ENCODE data around the gene FBLN1.
"Not testable (repeated sequence)": the region's sequence is repeated elsewhere in the genome, so short reads cannot be mapped to it uniquely, and the experiment has no call there.

FBLN1 gene

GRCh38 chr22:45476814-45477213, 25.9 kb upstream of the FBLN1 start:
- in situ Hi-C loops (cut with MboI; ENCODE audit: low sequenced_read_pairs) = no loop called here

GRCh38 chr22:45477366-45478107, 25.1 kb upstream of the FBLN1 start:
- in situ Hi-C loops (cut with MboI; ENCODE audit: low sequenced_read_pairs) = no loop called here

GRCh38 chr22:45478108-45478771, 24.4 kb upstream of the FBLN1 start:
- in situ Hi-C loops (cut with MboI; ENCODE audit: low sequenced_read_pairs) = no loop called here

- in situ Hi-C loops (cut with MboI; ENCODE audit: low sequenced_read_pairs) = no loop called here
Observed at GRCh38 chr22:45480717-45481116, 22.0 kb upstream of the FBLN1 start.

- in situ Hi-C loops (cut with MboI; ENCODE audit: low sequenced_read_pairs) = no loop called here
Observed at GRCh38 chr22:45481661-45482060, 21.0 kb upstream of the FBLN1 start.

- in situ Hi-C loops (cut with MboI; ENCODE audit: low sequenced_read_pairs) = no loop called here
Observed at GRCh38 chr22:45482169-45482568, 20.5 kb upstream of the FBLN1 start.

GRCh38 chr22:45483319-45483718, 19.4 kb upstream of the FBLN1 start:
- in situ Hi-C loops (cut with MboI; ENCODE audit: low sequenced_read_pairs) = no loop called here

- in situ Hi-C loops (cut with MboI; ENCODE audit: low sequenced_read_pairs) = no loop called here
Observed at GRCh38 chr22:45483918-45484499, 18.7 kb upstream of the FBLN1 start.

GRCh38 chr22:45484742-45485141, 17.9 kb upstream of the FBLN1 start:
- in situ Hi-C loops (cut with MboI; ENCODE audit: low sequenced_read_pairs) = no loop called here

GRCh38 chr22:45485261-45485660, 17.4 kb upstream of the FBLN1 start:
- in situ Hi-C loops (cut with MboI; ENCODE audit: low sequenced_read_pairs) = no loop called here

- in situ Hi-C loops (cut with MboI; ENCODE audit: low sequenced_read_pairs) = no loop called here
Observed at GRCh38 chr22:45488764-45489370, 13.8 kb upstream of the FBLN1 start.

- in situ Hi-C loops (cut with MboI; ENCODE audit: low sequenced_read_pairs) = no loop called here
Observed at GRCh38 chr22:45490836-45491235, 11.8 kb upstream of the FBLN1 start.

- in situ Hi-C loops (cut with MboI; ENCODE audit: low sequenced_read_pairs) = no loop called here
Observed at GRCh38 chr22:45491841-45492240, 10.8 kb upstream of the FBLN1 start.

GRCh38 chr22:45493286-45493771, 9.4 kb upstream of the FBLN1 start:
- in situ Hi-C loops (cut with MboI; ENCODE audit: low sequenced_read_pairs) = no loop called here

- in situ Hi-C loops (cut with MboI; ENCODE audit: low sequenced_read_pairs) = not testable (repeated sequence)
Observed at GRCh38 chr22:45494306-45494705, 8.4 kb upstream of the FBLN1 start.

- in situ Hi-C loops (cut with MboI; ENCODE audit: low sequenced_read_pairs) = not testable (repeated sequence)
Observed at GRCh38 chr22:45495616-45496015, 7.1 kb upstream of the FBLN1 start.

GRCh38 chr22:45496451-45496941, 6.2 kb upstream of the FBLN1 start:
- in situ Hi-C loops (cut with MboI; ENCODE audit: low sequenced_read_pairs) = no loop called here

- in situ Hi-C loops (cut with MboI; ENCODE audit: low sequenced_read_pairs) = no loop called here
Observed at GRCh38 chr22:45497351-45498145, 5.1 kb upstream of the FBLN1 start.

- in situ Hi-C loops (cut with MboI; ENCODE audit: low sequenced_read_pairs) = no loop called here
Observed at GRCh38 chr22:45499746-45500145, 2.9 kb upstream of the FBLN1 start.

- in situ Hi-C loops (cut with MboI; ENCODE audit: low sequenced_read_pairs) = no loop called here
Observed at GRCh38 chr22:45503050-45503815, 550 bp downstream of the FBLN1 start.
